ENCODE measurements around the gene APPL1. TPM values are rescaled to one million over a fixed set of nuclear protein-coding genes. Genes with fewer than 3 reads are reported as not detected.

Gene APPL1
- 21.5 TPM for polyA plus RNA-seq (2012; ENCODE audit: low read depth, missing spikeins)

- peak; percentile 96 for FAIRE-seq
- no peak for TF ChIP-seq SPI1 (IDR thresholded peaks at IDR 0.05; ENCODE audit: low read depth, low read length)
- peak; percentile 75 for TF ChIP-seq POLR2AphosphoS5 (IDR thresholded peaks at IDR 0.05; ENCODE audit: low read depth, low read length)
- peak; percentile 3; the same call in 1 of the 2 replicates for TF ChIP-seq TAF1 (IDR thresholded peaks at IDR 0.05; ENCODE audit: low read depth, low read length)
- peak; percentile 75 for TF ChIP-seq POLR2A (IDR thresholded peaks at IDR 0.05; ENCODE audit: low read depth, low read length)
- DNase-seq (ENCODE audit: insufficient read length, low spot score), result peak; percentile 91
These were observed at the start of gene APPL1 for GRCh38 chr3:57227204-57227929. TSS of gene APPL1 (plus strand) at chr3:57227729. CDS start at chr3:57227884, 155 bp downstream.

DNA sequence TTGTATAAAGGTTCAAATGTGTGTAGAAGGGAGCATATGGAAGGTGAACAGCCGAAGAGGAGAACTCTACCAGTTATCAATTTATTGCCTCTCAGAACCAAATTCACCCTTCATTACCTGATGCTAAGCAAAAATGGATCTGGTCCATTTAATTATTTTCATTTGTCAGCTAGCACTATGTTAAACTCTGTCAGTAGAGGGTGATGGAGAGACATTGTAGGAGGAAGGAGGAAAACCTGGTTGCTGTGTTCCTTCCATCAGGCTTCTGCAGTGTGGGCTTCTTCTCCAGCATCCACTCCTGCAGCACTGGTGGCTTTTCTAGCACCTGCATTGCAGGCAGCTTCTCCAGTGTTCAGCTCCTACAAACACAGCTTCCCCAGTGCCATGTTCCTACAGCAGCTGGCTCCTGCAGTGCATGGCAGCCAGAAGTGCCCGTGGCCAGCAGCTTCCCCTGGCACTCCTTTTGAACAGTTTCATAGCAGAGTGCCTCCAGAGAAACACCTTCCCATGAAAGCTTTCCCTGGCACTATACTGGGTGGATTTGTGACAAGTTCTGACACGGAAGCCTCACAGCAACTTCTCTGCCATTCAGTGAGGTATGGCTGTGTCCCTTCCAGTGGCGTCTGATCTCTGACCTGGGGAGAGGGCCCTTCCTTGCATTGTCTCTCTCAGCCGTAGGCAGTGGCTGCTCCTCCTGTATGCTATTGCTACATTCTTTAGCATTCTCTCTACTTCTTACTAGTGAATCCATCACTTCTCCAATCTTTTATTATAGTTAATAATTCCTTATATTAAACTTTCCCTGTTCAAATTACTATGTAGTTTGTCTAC, 47.7 kb upstream of the APPL1 start:
- TF ChIP-seq TAF1 (IDR thresholded peaks at IDR 0.05; ENCODE audit: low read depth, low read length) (no peak), PAX5 (IDR thresholded peaks at IDR 0.05; ENCODE audit: insufficient read depth, low read length, severe bottlenecking) (no peak), POLR2A (IDR thresholded peaks at IDR 0.05; ENCODE audit: low read depth, low read length) (no peak), SPI1 (IDR thresholded peaks at IDR 0.05; ENCODE audit: low read depth, low read length) (no peak), POLR2AphosphoS5 (IDR thresholded peaks at IDR 0.05; ENCODE audit: low read depth, low read length) (no peak), POU2F2 (IDR thresholded peaks at IDR 0.05; ENCODE audit: low read depth, low read length) (no peak)
- no peak for DNase-seq (ENCODE audit: insufficient read length, low spot score)
- FAIRE-seq, result peak; percentile 89

DNA sequence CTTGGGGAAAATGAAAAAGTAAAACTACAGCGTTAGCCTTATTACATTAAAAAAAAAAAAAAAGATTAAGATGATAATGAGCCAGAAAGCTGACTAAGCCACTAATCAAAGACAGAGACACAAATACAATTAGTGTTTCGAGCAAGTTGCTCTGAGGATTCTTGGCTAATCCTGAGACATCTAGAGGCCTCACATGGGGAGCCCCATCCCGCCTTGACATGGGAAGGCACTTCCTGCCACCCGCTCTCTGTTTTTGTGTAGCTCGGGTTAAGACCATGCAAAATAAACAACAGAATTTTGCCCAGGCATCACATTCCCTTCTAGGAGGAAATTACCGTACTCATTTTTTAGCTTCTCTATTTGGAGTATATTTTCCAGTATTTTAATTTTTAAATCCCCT, 43.0 kb upstream of the APPL1 start:
- no peak for TF ChIP-seq SPI1 (IDR thresholded peaks at IDR 0.05; ENCODE audit: low read depth, low read length)
- no peak for TF ChIP-seq PAX5 (IDR thresholded peaks at IDR 0.05; ENCODE audit: insufficient read depth, low read length, severe bottlenecking)
- TF ChIP-seq TAF1 (IDR thresholded peaks at IDR 0.05; ENCODE audit: low read depth, low read length), result no peak
- no peak for TF ChIP-seq POLR2AphosphoS5 (IDR thresholded peaks at IDR 0.05; ENCODE audit: low read depth, low read length)
- no peak for TF ChIP-seq POLR2A (IDR thresholded peaks at IDR 0.05; ENCODE audit: low read depth, low read length)
- TF ChIP-seq POU2F2 (IDR thresholded peaks at IDR 0.05; ENCODE audit: low read depth, low read length), result no peak
- DNase-seq (ENCODE audit: insufficient read length, low spot score) (no peak), FAIRE-seq (no peak)

DNA sequence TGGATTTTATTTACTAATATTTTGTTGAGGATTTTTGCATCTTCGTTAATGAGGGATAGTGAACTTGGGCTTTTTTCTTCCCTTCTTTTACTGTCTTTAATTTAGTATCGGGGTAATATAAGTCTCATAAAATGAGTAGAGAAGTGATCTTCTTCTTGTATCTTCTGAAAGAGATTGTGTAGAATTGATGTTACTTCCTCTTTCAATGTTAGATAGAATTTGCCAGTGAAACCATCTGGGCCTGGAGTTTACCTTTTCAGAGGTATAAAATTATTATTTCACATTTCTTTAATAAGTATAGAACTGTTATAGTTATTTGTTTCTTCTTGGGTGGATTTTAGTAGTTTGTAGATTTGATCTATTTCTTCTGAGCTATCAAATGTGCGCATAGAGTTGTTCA, 35.5 kb upstream of the APPL1 start:
- FAIRE-seq (no peak), DNase-seq (ENCODE audit: insufficient read length, low spot score) (no peak)
- TF ChIP-seq POU2F2 (IDR thresholded peaks at IDR 0.05; ENCODE audit: low read depth, low read length) (no peak), PAX5 (IDR thresholded peaks at IDR 0.05; ENCODE audit: insufficient read depth, low read length, severe bottlenecking) (no peak)

- DNase-seq (ENCODE audit: insufficient read length, low spot score) (no peak), FAIRE-seq (peak; percentile 13)
- no peak for TF ChIP-seq TAF1 (IDR thresholded peaks at IDR 0.05; ENCODE audit: low read depth, low read length)
- no peak for TF ChIP-seq SPI1 (IDR thresholded peaks at IDR 0.05; ENCODE audit: low read depth, low read length)
- no peak for TF ChIP-seq POLR2AphosphoS5 (IDR thresholded peaks at IDR 0.05; ENCODE audit: low read depth, low read length)
- TF ChIP-seq POU2F2 (IDR thresholded peaks at IDR 0.05; ENCODE audit: low read depth, low read length), result no peak
- TF ChIP-seq PAX5 (IDR thresholded peaks at IDR 0.05; ENCODE audit: insufficient read depth, low read length, severe bottlenecking), result no peak
- TF ChIP-seq POLR2A (IDR thresholded peaks at IDR 0.05; ENCODE audit: low read depth, low read length), result no peak
These were observed 32.9 kb upstream of the APPL1 start for GRCh38 chr3:57194641-57195040.

DNA sequence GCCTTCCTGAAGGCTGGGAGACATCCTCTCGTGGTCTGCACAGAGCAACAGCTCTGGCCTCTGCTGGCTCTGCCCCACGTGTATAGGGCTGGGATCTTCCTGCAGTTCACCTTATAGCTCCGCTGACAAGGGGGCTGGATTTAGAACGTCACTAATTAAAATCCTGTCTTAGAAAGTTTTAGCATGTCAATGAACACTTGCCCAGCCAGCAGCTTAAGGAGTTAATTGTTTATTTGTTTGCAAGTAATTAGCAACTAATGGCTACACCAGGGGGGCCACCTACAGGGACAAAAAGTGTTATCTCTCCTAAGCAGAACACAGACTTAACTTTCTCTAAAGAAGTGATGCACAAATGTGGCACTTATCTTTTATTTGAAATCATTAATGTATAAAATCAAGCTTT, 27.6 kb upstream of the APPL1 start, which contains the start of gene HESX1:
TSS of gene HESX1 (minus strand) at position 84 of the 403 bp plus-strand sequence. CDS start at position 24, 60 bp downstream.
- FAIRE-seq (no peak), DNase-seq (ENCODE audit: insufficient read length, low spot score) (no peak)
- TF ChIP-seq POU2F2 (IDR thresholded peaks at IDR 0.05; ENCODE audit: low read depth, low read length) (no peak), TAF1 (IDR thresholded peaks at IDR 0.05; ENCODE audit: low read depth, low read length) (no peak), POLR2A (IDR thresholded peaks at IDR 0.05; ENCODE audit: low read depth, low read length) (no peak), SPI1 (IDR thresholded peaks at IDR 0.05; ENCODE audit: low read depth, low read length) (no peak), POLR2AphosphoS5 (IDR thresholded peaks at IDR 0.05; ENCODE audit: low read depth, low read length) (no peak), PAX5 (IDR thresholded peaks at IDR 0.05; ENCODE audit: insufficient read depth, low read length, severe bottlenecking) (no peak)

GRCh38 chr3:57206423-57206822, 21.1 kb upstream of the APPL1 start:
- no peak for TF ChIP-seq POLR2A (IDR thresholded peaks at IDR 0.05; ENCODE audit: low read depth, low read length)
- no peak for TF ChIP-seq TAF1 (IDR thresholded peaks at IDR 0.05; ENCODE audit: low read depth, low read length)
- TF ChIP-seq POLR2AphosphoS5 (IDR thresholded peaks at IDR 0.05; ENCODE audit: low read depth, low read length), result no peak
- TF ChIP-seq SPI1 (IDR thresholded peaks at IDR 0.05; ENCODE audit: low read depth, low read length), result no peak
- TF ChIP-seq PAX5 (IDR thresholded peaks at IDR 0.05; ENCODE audit: insufficient read depth, low read length, severe bottlenecking), result no peak
- no peak for DNase-seq (ENCODE audit: insufficient read length, low spot score)
- peak; percentile 86 for FAIRE-seq

GRCh38 chr3:57221883-57222282, 5.6 kb upstream of the APPL1 start:
- FAIRE-seq, result no peak
- DNase-seq (ENCODE audit: insufficient read length, low spot score), result no peak
- TF ChIP-seq TAF1 (IDR thresholded peaks at IDR 0.05; ENCODE audit: low read depth, low read length) (no peak), SPI1 (IDR thresholded peaks at IDR 0.05; ENCODE audit: low read depth, low read length) (no peak), POU2F2 (IDR thresholded peaks at IDR 0.05; ENCODE audit: low read depth, low read length) (no peak), PAX5 (IDR thresholded peaks at IDR 0.05; ENCODE audit: insufficient read depth, low read length, severe bottlenecking) (no peak), POLR2AphosphoS5 (IDR thresholded peaks at IDR 0.05; ENCODE audit: low read depth, low read length) (no peak), POLR2A (IDR thresholded peaks at IDR 0.05; ENCODE audit: low read depth, low read length) (no peak)

GRCh38 chr3:57224856-57225255, 2.7 kb upstream of the APPL1 start:
- TF ChIP-seq POLR2A (IDR thresholded peaks at IDR 0.05; ENCODE audit: low read depth, low read length), result no peak
- TF ChIP-seq POU2F2 (IDR thresholded peaks at IDR 0.05; ENCODE audit: low read depth, low read length), result no peak
- TF ChIP-seq SPI1 (IDR thresholded peaks at IDR 0.05; ENCODE audit: low read depth, low read length), result no peak
- TF ChIP-seq TAF1 (IDR thresholded peaks at IDR 0.05; ENCODE audit: low read depth, low read length), result no peak
- FAIRE-seq (peak; percentile 48), DNase-seq (ENCODE audit: insufficient read length, low spot score) (no peak)
